ENCODE data around the gene POLRMT.
"Not testable (repeated sequence)": the region's sequence is repeated elsewhere in the genome, so short reads cannot be mapped to it uniquely, and the experiment has no call there.

The POLRMT gene

GRCh38 chr19:633068-633785, at the start of gene POLRMT:
Gene POLRMT (minus strand): TSS chr19:633537. CDS start chr19:633512, 25 bp downstream.
- peak; percentile 98 for DNase-seq (ENCODE audit: low spot score)

GRCh38 chr19:682678-683320, 49.5 kb upstream of the POLRMT start:
- no peak for DNase-seq (ENCODE audit: low spot score)

- no peak for DNase-seq (ENCODE audit: low spot score)
Observed at GRCh38 chr19:681029-682019, 48.0 kb upstream of the POLRMT start.

GRCh38 chr19:680287-681028, 47.1 kb upstream of the POLRMT start:
- peak; percentile 99 for DNase-seq (ENCODE audit: low spot score)

GRCh38 chr19:679418-680286, 46.3 kb upstream of the POLRMT start:
- no peak for DNase-seq (ENCODE audit: low spot score)

GRCh38 chr19:678791-679388, 45.6 kb upstream of the POLRMT start:
- DNase-seq (ENCODE audit: low spot score): no peak

- DNase-seq (ENCODE audit: low spot score): no peak
Observed at GRCh38 chr19:677601-678436, 44.5 kb upstream of the POLRMT start.

- DNase-seq (ENCODE audit: low spot score): no peak
Observed at GRCh38 chr19:677201-677600, 43.9 kb upstream of the POLRMT start.

GRCh38 chr19:676339-677105, 43.2 kb upstream of the POLRMT start, which contains the start of gene FSTL3:
Gene FSTL3 (plus strand): TSS chr19:676392. CDS start chr19:676424, 32 bp downstream.
- DNase-seq (ENCODE audit: low spot score): no peak

- DNase-seq (ENCODE audit: low spot score): no peak
Observed at GRCh38 chr19:676007-676338, 42.6 kb upstream of the POLRMT start.

- no peak for DNase-seq (ENCODE audit: low spot score)
Observed at GRCh38 chr19:674282-675151, 41.2 kb upstream of the POLRMT start.

GRCh38 chr19:670609-671075, 37.3 kb upstream of the POLRMT start:
- no peak for DNase-seq (ENCODE audit: low spot score)

- DNase-seq (ENCODE audit: low spot score): not testable (repeated sequence)
Observed at GRCh38 chr19:668675-669434, 35.5 kb upstream of the POLRMT start.

- not testable (repeated sequence) for DNase-seq (ENCODE audit: low spot score)
Observed at GRCh38 chr19:666985-667573, 33.7 kb upstream of the POLRMT start.

- peak; percentile 84 for DNase-seq (ENCODE audit: low spot score)
Observed at GRCh38 chr19:664913-665443, 31.6 kb upstream of the POLRMT start.

- no peak for DNase-seq (ENCODE audit: low spot score)
Observed at GRCh38 chr19:663682-664117, 30.4 kb upstream of the POLRMT start.

Data from CD4-positive, alpha-beta T cell treated with Interleukin-15 for 4 hours (primary cell).